GM18517 (cell line): ENCODE data around the gene TRDN.

ENCODE experiments used
- ATAC-seq: cut with Tn5 transposase; IDR thresholded peaks from one replicate; pipeline ENCODE4 v1.9.1; 2021; ENCODE audit warnings: mild to moderate bottlenecking, moderate library complexity; ENCODE audit not compliant: unreplicated experiment

The TRDN gene

DNA sequence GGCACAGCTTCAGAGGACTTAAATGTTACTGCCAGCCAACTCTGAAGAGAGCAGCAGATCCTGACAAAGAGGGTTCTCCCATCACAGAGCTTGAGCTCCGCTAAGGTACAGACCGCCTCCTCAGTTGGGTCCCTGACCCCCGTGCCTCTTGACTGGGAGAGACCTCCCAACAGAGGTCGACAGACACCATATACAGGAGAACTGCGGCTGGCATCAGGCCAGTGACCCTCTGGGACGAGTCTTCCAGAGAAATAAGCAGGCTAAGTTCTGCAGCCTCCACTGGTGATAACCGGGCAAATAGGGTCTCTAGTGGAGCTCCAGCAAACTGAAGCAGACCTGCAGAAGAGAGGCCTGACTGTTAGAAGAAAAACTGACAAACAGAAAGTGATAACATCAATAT, 453.8 kb downstream of the TRDN start:
- no peak for ATAC-seq

DNA sequence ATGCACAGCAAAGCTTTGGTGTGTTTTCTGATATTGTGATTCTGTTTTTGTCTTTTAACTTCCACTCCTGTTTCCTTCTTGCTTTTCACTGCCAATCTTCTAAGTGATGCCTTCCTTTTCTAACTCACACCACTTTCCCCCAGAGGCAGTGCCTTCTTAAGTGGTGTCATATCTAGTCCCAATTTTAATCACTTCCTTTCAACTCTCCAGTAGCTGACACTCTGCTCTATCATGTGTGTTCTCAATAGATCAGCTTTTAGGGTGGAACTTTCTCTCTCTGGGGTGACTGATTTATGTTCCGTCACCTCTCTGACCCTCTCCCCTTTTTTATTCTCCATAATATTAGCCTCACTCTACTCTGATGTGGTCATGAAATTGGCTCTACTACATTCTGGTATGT, 460.0 kb downstream of the TRDN start:
- no peak for ATAC-seq

DNA sequence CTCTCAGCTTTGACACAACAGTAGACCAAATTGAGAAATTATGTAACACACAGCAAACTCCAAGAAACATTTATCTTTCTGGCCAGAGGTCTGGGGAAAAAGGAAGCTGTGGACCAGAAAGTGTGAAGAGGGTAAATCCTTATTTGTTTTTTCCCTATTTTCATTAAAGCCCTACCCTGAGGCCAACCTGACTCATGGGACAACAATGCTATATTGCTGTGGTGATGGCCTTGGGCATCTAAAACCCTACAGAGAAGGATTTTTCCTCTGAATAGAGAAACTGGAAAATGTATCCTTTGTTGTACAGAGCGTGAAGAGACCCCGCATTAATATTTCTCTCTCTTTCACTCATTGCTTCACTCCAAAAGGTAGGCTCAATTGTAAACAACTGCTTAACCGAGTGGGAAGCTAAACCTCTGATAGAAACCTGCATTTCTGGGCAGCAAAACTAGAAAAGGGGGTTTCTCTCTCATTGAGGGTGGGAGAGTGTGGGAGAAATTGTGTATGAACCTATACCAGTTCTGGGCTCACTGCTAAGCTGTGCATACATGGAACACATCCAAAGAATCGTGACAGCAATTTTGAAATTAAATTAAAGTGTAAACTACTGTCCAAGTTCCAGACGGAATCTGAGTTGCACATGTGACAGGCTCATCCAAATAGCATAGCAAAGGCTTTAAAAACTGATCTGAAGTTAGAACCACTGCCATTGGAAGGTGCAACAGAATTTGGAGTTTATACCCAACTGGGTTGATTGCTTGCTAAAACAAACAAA, 465.2 kb downstream of the TRDN start:
- ATAC-seq: no peak

DNA sequence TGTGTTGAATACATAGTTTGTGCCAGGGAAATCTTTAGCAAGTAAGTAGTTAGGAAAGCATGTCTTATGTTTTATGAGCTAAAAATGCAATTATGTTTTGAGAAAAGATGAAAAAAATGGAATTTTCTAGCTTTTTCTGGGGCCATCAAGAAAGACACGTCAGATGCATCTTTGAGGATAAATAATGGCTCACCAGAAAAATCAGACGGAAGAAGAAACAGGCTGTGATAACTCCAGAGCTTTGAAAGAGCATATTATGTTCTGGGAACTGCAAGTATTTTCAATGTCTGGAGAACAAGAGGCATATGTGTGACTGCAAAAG, 467.0 kb downstream of the TRDN start:
- no peak for ATAC-seq

DNA sequence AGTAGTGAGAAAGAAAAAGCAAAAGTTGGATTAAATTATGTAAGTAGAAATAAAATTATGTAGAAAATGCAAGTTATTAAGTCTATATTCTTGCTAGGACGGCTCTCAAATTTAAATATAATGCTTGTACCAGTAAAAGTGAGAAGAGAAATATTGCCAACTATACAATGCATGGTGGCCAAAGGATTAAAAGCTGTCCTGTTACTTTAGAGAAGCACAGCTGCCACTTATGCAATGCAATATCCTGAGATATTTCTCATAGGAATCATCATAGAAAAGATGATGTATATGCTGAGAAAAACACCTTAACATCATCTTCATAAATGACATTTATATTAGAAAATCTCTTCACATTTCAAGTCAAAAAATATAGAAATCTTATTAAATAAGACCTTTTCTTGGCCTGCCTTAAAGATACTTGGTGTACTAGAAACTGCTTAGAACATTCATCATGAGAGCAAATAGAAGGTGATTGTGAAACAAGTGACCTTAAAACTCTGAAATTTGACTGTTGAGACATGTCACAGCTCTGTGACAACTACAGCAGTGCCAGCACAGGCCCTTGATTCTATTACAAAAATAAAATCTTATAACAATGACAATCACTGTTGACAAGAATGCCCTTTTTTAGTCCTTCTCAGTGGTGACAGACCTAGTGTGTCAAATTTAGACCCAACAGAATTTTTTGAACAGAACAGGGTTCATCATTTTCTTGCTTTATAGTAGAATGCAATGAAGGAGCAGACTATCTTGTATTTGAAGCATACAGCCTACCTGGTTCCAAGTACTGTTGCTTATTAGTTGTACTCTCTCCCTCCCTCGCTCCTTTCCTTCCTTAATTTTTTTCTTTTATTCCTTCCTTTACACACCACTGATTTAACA, 467.6 kb downstream of the TRDN start:
- ATAC-seq: no peak

DNA sequence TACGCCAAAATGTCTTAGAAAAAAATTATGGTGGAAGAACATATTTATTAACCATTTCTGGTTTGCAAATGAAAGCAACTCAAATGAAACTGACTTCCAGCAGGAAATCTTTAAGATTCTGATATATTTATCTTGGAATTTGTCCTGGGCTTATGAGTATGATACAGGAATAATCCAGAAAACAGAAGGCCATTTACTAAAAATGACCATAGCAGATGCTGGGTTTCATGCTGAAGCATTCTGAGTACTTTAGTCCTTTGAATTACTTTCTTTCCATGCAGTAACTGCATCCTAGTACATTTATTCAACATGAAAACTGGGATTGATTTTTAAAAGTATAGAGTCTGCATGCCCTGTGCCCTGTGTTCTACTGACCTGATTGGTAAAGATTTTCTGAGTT, 468.3 kb downstream of the TRDN start:
- ATAC-seq: no peak
